Measurements from ENCODE around the gene MAP3K6.

MAP3K6 gene

GRCh38 chr1:27339213-27339612 is 27.5 kb downstream of the MAP3K6 start:
- POLR2A ChIA-PET: no interaction called here
- DNase-seq (ENCODE audit: low read depth, low spot score): no peak

GRCh38 chr1:27338751-27339150 is 28.0 kb downstream of the MAP3K6 start:
- ChIA-PET CTCF (interaction anchor here (1.6 to 2.8 kb wide), 6 partner anchors 11 to 39 kb away, joined by 5 to 12 read pairs (median 8); partner anchors contain the start of gene MAP3K6), POLR2A (interaction anchor here (1.0 kb wide), 1 partner anchor 15 kb away, joined by 3 read pairs; no protein-coding TSS in a partner anchor)
- H3K4me3 ChIP-seq (ENCODE audit: low read depth, low read length): no peak overlapping the region
- no peak for DNase-seq (ENCODE audit: low read depth, low spot score)
- TF ChIP-seq CTCF (IDR thresholded peaks at IDR 0.05; ENCODE audit: insufficient read depth, low read length, missing control alignments): no peak

More at GRCh38 chr1:27339213-27339612, 27.5 kb downstream of the MAP3K6 start:
- TF ChIP-seq CTCF (IDR thresholded peaks at IDR 0.05; ENCODE audit: insufficient read depth, low read length, missing control alignments): no peak
- no peak overlapping the region for H3K4me3 ChIP-seq (ENCODE audit: low read depth, low read length)
- CTCF ChIA-PET: interaction anchor here (1.6 to 2.8 kb wide), 6 partner anchors 10 to 40 kb away, joined by 5 to 12 read pairs (median 8); partner anchors contain the start of gene MAP3K6

GRCh38 chr1:27336756-27337155 is 30.0 kb downstream of the MAP3K6 start:
- ChIA-PET POLR2A (no interaction called here), CTCF (interaction anchor here (0.9 to 6.4 kb wide), 7 partner anchors 10 to 270 kb away, joined by 3 to 89 read pairs (median 7); no protein-coding TSS in a partner anchor)
- no peak for DNase-seq (ENCODE audit: low read depth, low spot score)
- no peak for TF ChIP-seq CTCF (IDR thresholded peaks at IDR 0.05; ENCODE audit: insufficient read depth, low read length, missing control alignments)
- H3K4me3 ChIP-seq (ENCODE audit: low read depth, low read length): no peak overlapping the region

- DNase-seq (ENCODE audit: low read depth, low spot score): no peak
- no peak overlapping the region for H3K4me3 ChIP-seq (ENCODE audit: low read depth, low read length)
- POLR2A ChIA-PET: no interaction called here
- CTCF ChIA-PET: interaction anchor here (0.7 to 6.4 kb wide), 11 partner anchors 9 to 271 kb away, joined by 3 to 89 read pairs (median 7); partner anchors contain the start of genes MAP3K6, SYTL1 and TMEM222
- TF ChIP-seq CTCF (IDR thresholded peaks at IDR 0.05; ENCODE audit: insufficient read depth, low read length, missing control alignments): no peak
Observed at GRCh38 chr1:27335506-27336422, 31.0 kb downstream of the MAP3K6 start.

GRCh38 chr1:27333717-27334279 is 33.0 kb downstream of the MAP3K6 start:
- POLR2A ChIA-PET: interaction anchor here (1.7 kb wide), 1 partner anchor 15 kb away, joined by 6 read pairs; no protein-coding TSS in a partner anchor
- CTCF ChIA-PET: interaction anchor here (0.5 to 6.4 kb wide), 25 partner anchors 10 to 427 kb away, joined by 3 to 89 read pairs (median 10); partner anchors contain the start of genes AHDC1, GPR3, MAP3K6 and SYTL1
- no peak for TF ChIP-seq CTCF (IDR thresholded peaks at IDR 0.05; ENCODE audit: insufficient read depth, low read length, missing control alignments)
- H3K4me3 ChIP-seq (ENCODE audit: low read depth, low read length): no peak overlapping the region
- no peak for DNase-seq (ENCODE audit: low read depth, low spot score)

Measured in AG04449 (cell line).